ENCODE results near the gene FOXK1.
"Not testable (repeated sequence)": the region's sequence is repeated elsewhere in the genome, so short reads cannot be mapped to it uniquely, and the experiment has no call there.

The FOXK1 gene

GRCh38 chr7:4787947-4788626 is 106.0 kb downstream of the FOXK1 start:
- no peak for DNase-seq

- DNase-seq, result no peak
Measured at GRCh38 chr7:4788627-4789189, 106.6 kb downstream of the FOXK1 start.

- DNase-seq, result no peak
Measured at GRCh38 chr7:4789194-4790077, 107.3 kb downstream of the FOXK1 start.

GRCh38 chr7:4790078-4790465 is 108.0 kb downstream of the FOXK1 start:
- no peak for DNase-seq

- no peak for DNase-seq
Measured at GRCh38 chr7:4790516-4790991, 108.5 kb downstream of the FOXK1 start.

- no peak for DNase-seq
Measured at GRCh38 chr7:4791101-4791737, 109.1 kb downstream of the FOXK1 start.

- no peak for DNase-seq
Measured at GRCh38 chr7:4791738-4792536, 109.8 kb downstream of the FOXK1 start.

- DNase-seq, result no peak
Measured at GRCh38 chr7:4792537-4793126, 110.5 kb downstream of the FOXK1 start.

GRCh38 chr7:4793385-4793993 is 111.4 kb downstream of the FOXK1 start:
- DNase-seq, result not testable (repeated sequence)

GRCh38 chr7:4794171-4794570 is 112.1 kb downstream of the FOXK1 start:
- DNase-seq, result not testable (repeated sequence)

GRCh38 chr7:4794591-4795350 is 112.7 kb downstream of the FOXK1 start:
- no peak for DNase-seq

GRCh38 chr7:4796453-4796852 is 114.4 kb downstream of the FOXK1 start:
- DNase-seq, result no peak

GRCh38 chr7:4797858-4798705 is 116.0 kb downstream of the FOXK1 start:
- no peak for DNase-seq

- DNase-seq, result no peak
Measured at GRCh38 chr7:4798706-4799235, 116.7 kb downstream of the FOXK1 start.

GRCh38 chr7:4799508-4800268 is 117.6 kb downstream of the FOXK1 start:
- no peak for DNase-seq

- DNase-seq, result no peak
Measured at GRCh38 chr7:4800487-4800886, 118.4 kb downstream of the FOXK1 start.

GRCh38 chr7:4800926-4801838 is 119.1 kb downstream of the FOXK1 start:
- DNase-seq, result no peak

GRCh38 chr7:4801839-4802231 is 119.7 kb downstream of the FOXK1 start:
- no peak for DNase-seq

Measured in cortex of kidney (tissue), 1 donor.